GM19438 (cell line): ENCODE measurements around the gene DNAJC18.
"Not testable (repeated sequence)": the region's sequence is repeated elsewhere in the genome, so short reads cannot be mapped to it uniquely, and the experiment has no call there.

ENCODE experiments used
- ATAC-seq: cut with Tn5 transposase; IDR thresholded peaks from one replicate; pipeline ENCODE4 v1.9.1; 2021; ENCODE audit warnings: low read depth; ENCODE audit not compliant: unreplicated experiment

DNAJC18 gene

GRCh38 chr5:139389701-139390638 is 49.4 kb downstream of the DNAJC18 start, which contains the start of gene MZB1:
Gene MZB1 (minus strand): TSS chr5:139389913. CDS start chr5:139389856, 57 bp downstream.
- peak; percentile 25 for ATAC-seq

- ATAC-seq: no peak
These were observed 51.0 kb downstream of the DNAJC18 start for GRCh38 chr5:139388198-139388821.

DNA sequence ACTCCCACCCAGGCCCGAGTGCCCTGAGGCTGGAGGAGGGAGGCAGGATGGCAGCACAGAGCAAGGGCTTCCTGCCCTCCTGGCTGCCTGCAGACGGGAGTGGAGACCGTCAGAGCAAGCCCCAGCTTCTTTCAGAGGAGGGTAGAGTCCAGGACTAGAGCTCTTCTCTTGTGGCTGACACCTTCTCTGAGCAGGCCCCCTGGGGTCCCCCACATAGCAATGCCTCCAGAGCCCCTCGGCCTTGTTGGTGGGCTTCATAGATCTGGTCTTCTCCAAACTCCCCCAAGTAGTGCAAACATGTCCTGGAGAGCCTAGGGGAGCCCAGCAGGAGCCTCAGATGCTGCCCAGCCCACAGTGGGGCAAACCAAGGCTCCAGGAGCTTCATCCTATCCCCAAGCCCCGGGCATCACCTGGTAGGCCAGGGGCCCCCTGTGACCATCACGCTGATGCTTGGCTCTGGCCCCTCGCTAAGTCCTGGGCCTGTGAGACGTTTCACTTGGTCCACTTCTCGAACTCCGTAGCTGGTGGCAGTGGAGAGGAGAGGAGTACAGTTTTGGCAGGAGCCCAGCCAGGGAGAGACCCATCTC is 51.6 kb downstream of the DNAJC18 start:
- ATAC-seq: no peak

GRCh38 chr5:139386956-139387355 is 52.4 kb downstream of the DNAJC18 start:
- not testable (repeated sequence) for ATAC-seq

- no peak for ATAC-seq
These were observed 53.3 kb downstream of the DNAJC18 start for GRCh38 chr5:139386050-139386438.

DNA sequence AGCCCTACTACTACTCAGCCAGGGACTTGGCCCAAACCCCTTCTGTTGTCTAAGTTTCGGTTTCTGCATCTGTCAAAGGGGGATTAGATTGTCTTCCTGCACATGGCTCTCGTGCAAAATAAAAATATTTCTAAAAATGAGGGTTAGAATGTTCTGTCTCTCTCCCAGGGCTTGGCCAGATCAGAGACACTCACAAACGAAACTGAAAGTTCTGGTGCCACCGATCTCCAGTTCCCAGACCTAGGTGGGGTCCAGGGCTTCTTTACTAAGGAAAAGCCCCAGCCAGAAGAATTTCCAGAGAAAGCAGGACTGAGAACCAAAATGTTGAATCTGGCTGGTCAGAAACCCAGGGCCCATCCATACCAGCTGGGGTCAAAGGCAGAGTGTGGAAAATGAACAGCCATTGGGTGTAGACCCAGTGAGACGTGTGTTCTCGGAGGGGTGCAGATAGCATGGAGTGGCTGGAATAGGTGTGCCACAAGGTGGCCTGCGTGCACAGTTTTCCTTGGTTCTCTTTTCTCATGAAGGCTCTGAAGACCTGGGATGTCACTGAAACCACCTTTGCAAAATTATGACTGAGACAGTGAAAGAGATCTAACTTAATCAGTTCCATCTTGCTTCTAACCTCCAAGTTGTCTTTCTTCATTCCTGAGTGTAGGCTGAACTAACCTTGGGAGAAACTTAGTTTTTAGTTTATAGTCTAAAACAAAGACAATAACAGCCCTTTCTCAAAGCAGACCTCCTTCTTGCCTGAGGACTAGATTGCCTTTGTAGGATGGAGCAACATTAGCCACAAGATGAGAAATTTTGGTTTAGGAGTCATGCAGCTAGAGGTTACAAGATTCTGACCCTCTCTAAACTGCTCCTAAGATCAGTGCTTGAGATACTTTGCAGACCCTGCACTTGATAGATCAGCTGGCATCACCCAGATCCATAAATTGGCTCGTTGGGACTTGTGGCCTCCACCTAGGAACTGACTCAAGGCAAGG is 54.0 kb downstream of the DNAJC18 start:
- ATAC-seq: peak; percentile 25

GRCh38 chr5:139384591-139385051 is 54.7 kb downstream of the DNAJC18 start:
- ATAC-seq: no peak

GRCh38 chr5:139383993-139384590 is 55.2 kb downstream of the DNAJC18 start:
- ATAC-seq: no peak

GRCh38 chr5:139383275-139383992 is 55.9 kb downstream of the DNAJC18 start, which contains the start of gene SLC23A1:
Gene SLC23A1 (minus strand): TSS chr5:139383297. CDS start chr5:139383253, 44 bp downstream.
- no peak for ATAC-seq

GRCh38 chr5:139382807-139383206 is 56.5 kb downstream of the DNAJC18 start:
- ATAC-seq: no peak

DNA sequence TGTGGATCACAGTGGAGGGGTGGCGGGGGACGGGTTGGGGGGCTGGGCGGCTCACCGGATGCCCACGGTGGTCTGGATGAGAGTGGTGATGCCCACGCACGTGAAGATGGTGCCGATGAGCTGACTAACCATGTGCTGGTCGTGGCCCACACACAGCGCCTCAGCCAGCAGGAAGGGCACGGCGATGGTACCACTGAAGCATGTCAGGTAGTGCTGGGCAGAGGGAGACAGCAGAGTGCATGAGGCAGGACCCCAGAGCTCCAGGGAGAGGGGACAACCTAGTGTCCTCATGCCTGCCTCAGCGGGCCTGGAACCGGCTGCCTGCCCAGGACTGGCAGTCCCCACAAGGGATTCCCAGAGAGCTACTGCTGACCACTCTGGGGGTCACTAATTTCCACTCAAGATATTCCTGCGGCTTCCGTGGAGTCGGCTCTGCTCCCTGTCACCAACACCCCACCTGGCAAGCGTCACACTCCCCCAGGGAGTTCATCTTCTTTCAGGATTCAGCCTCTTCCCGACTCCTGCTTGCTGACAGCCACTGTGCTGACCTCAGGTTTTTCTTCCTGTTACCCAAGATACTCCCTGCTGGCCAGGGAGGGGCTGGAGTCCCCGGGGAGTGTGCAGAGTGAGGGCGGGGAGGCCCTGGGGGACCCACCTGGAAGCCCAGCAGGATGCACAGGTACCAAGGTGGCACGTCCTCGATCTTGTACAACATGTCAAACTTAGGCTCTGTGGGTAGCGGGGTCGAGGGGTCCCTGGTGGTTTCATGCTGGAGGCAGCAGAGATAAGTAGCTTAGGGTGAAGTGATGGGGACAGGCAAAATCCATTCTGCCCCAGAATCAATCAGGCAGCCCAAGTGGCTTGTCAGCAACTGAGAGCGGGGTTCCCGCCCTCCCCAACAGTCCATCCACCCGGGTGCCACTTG is 57.2 kb downstream of the DNAJC18 start:
- no peak for ATAC-seq

GRCh38 chr5:139379626-139380449 is 59.5 kb downstream of the DNAJC18 start:
- ATAC-seq: no peak

DNA sequence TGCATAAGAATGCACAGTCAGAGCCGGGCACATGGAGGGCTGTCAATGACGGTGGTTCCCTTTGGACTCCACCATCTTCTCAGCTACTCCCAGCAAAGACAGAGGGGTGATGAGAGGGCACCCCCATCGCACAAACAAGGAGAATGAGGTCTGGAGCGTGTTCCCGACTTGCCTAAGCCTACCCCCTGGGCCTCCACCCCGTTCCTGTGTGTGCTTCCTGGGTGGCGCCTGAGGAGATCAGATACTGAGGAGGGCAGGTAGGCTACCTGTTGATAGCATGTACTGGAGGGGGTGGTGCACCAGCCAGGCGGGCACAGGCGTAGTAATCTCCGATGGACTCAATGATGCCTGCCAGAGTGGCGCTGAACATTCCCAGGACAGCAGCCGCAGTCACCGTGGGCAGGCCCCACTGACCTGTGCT is 60.4 kb downstream of the DNAJC18 start:
- ATAC-seq: no peak

GRCh38 chr5:139378101-139378825 is 61.1 kb downstream of the DNAJC18 start:
- no peak for ATAC-seq

- no peak for ATAC-seq
These were observed 62.1 kb downstream of the DNAJC18 start for GRCh38 chr5:139377226-139377625.

DNA sequence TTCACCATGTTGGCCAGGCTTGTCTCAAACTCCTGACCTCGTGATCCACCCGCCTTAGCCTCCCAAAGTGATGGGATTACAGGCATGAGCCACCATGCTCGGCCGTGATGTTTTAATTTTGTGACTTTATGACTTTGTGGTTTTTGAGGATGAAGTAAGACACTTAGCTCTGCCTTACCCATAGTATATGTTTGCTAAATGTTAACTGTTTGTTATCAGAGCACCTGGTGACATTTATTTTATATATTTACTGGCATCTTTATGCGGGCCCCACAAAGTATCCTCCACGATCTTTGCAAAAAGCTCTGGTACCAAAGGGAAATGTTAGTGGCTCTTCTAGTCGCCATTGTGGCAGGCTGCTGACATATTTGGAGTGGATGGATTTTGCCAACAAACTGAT is 63.0 kb downstream of the DNAJC18 start:
- no peak for ATAC-seq
